IPS-NIHi11 (cell line): ENCODE measurements around the gene ELP5.

ENCODE experiments used
- DNase-seq: peaks from one replicate; pipeline ENCODE4 v3.0.0; 2012; ENCODE audit warnings: mixed read lengths, low spot score

Gene ELP5

GRCh38 chr17:7285679-7286078, 33.7 kb downstream of the ELP5 start:
- no peak for DNase-seq

DNA sequence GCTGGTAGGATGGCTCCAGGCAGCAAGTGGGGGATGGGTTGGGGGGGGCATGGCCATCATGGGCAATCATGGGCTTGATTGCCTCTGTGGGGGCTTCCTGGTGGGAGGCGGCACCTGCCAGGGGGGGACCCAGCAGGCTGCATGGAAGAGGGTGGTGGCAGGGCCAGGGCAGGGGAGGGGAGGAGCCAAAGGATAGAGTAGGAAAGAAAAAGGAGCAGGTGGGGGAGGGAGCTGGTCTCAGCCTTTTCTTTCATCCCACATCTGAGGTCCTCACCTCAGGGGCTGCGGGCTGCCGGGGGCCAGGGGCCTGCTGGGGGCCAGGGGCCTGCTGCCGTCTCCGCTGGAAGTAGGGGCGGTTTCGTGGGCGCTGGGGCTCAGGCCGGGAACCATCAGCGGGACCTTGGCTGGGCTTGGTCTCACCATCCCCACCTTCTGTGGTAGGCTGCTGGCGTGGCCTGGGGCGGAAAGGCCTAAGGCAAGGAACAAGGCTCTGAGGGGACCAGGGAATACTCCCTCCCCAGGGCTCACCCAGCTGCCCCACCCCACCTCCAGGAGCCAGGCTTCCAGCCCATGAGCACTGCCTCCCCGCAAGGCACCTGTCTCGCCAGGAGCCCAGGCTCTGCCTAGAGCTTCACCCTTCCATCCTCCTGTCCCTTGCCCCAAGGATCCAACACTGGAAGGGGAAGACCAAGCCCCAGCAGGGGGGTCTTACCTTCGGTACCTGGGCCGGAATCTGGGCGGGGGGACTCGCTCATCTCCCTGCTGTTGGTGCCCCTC, 37.4 kb downstream of the ELP5 start:
- DNase-seq = peak; percentile 27

GRCh38 chr17:7290166-7290565, 38.2 kb downstream of the ELP5 start:
- no peak for DNase-seq

- no peak for DNase-seq
These were observed 38.7 kb downstream of the ELP5 start for GRCh38 chr17:7290685-7291084.

- no peak for DNase-seq
These were observed 40.2 kb downstream of the ELP5 start for GRCh38 chr17:7292194-7292593.

GRCh38 chr17:7292729-7293128, 40.7 kb downstream of the ELP5 start:
- no peak for DNase-seq

- no peak for DNase-seq
These were observed 41.1 kb downstream of the ELP5 start for GRCh38 chr17:7293159-7293558.

DNA sequence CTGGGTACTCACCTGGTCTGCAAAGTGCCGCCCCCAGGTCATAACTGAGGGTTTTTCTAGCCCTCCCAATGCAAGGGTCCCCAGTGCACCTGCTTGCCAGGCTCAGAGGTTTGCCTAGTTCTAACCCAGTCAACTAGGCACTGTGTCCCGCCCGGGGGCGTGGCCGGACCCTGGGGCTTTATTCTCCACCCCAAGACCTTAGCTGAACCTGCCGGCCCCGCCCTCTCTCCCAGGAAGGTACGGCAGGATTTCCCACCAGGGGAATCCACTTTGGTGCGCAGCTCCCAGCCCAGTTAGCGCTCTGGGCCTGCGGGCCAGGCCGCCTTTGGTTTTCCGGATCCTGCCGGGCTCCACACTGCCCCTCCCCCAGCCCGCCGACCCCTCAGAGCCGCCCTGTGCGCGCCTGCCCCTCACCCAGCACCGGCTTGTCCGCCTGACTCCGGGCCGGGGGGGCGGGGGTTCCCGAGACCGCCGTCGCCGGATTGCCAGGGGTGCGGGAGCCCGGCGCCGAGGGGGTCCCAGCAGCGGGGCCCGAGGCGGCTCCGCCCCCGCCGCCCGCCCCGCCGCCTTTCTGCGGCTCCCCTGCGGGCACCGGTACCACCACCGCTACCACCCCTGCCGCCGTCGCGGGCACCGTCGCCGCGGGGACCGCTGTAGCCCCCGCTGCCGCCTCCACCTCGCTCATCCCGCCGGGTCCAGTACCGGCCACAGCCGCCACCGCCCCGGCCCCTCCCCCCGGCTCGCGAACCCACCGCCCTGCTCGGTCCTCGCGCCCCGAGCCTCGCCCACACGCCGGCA, 42.0 kb downstream of the ELP5 start:
- DNase-seq = peak; percentile 80

DNA sequence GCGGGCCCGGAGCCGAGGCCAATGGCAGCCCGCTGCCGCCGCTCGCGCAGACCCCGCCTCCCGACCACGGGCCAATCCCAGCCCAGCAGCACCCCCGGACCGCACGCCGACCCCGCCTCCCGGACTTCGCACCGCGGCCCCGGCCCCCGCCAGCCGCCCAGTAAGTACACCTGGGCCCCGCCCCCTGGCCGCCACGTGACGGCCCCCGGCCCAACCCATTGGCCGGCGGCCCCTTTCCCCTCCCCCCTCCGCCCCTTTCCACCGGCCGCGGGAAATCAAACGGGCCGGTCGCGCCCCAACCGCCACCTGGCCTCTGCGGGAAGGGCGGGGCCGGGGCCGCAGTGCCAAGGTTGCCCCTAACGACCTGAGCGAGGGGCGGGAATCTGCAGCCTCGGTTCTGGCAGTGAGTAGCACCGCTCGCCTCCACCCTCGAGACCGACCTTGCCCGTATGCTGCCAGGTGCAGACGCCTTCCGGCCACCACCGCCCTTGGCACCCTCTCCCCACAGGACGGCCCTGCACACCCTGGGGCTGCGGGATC, 42.7 kb downstream of the ELP5 start, which contains the start of gene YBX2:
YBX2 (minus strand) TSS at position 26 of the 540 bp plus-strand sequence. CDS start 139 bp downstream, outside the sequence.
- DNase-seq = peak; percentile 98

GRCh38 chr17:7295230-7296180, 43.5 kb downstream of the ELP5 start:
- DNase-seq = no peak

GRCh38 chr17:7296189-7296861, 44.3 kb downstream of the ELP5 start:
- DNase-seq = peak; percentile 92

DNA sequence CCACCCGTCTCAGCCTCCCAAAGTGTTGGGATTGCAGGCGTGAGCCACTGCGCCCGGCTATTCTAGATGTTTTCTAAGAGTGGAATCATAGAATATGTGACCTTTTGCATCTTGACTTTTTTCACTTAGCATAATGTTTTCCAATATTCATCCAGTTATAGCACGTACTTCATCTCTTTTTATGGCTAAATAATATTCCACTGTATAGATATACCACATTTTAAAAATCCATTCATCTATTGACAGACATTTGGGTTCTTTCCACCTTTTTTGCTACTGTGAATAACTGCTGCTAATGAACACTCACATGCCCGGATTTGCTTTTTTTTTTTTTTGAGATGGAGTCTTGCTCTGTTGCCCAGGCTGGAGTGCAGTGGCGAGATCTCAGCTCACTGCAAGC, 52.2 kb downstream of the ELP5 start:
- no peak for DNase-seq

DNA sequence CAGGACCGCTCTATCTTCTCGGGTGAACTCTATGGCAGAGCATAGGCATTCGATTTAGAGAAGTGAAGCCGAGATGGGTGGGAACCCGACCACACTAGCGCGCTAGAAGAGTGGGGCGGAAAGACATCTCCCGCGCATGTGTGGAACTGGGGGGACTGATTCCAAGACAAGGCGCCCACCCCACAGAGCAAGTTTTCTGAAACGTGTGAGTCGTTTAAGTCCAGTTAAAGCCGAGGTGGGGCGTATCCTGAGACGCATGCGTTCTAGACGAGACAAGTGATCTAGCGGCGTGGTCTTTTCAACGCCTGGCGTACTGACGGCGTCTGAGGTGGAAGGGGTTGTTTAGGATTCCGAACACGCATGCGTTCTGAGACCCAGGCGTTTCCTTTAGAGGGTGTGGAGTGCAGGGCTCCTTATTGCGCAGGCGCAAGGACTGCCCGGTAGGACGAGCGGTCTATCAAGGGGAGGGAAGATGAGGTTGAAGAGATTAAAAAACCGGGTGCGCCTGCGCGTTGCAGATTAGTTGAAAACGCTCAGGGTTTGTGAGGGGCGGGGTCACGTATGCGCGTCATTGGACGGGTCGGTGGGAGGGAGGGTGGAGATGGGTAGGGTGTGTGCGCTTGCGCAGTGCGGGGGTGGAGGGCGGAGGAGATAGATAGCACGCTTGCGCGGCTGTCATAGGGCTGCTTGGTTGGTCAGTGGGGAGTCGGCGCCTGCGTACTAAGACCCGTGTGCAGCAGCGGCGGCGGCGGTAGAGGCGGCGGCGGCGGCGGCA, 55.1 kb downstream of the ELP5 start, which contains the start of gene EIF5A:
EIF5A (plus strand) TSS at position 718 of the 775 bp plus-strand sequence. CDS start 2,008 bp downstream, outside the sequence.
- peak; percentile 93 for DNase-seq

DNA sequence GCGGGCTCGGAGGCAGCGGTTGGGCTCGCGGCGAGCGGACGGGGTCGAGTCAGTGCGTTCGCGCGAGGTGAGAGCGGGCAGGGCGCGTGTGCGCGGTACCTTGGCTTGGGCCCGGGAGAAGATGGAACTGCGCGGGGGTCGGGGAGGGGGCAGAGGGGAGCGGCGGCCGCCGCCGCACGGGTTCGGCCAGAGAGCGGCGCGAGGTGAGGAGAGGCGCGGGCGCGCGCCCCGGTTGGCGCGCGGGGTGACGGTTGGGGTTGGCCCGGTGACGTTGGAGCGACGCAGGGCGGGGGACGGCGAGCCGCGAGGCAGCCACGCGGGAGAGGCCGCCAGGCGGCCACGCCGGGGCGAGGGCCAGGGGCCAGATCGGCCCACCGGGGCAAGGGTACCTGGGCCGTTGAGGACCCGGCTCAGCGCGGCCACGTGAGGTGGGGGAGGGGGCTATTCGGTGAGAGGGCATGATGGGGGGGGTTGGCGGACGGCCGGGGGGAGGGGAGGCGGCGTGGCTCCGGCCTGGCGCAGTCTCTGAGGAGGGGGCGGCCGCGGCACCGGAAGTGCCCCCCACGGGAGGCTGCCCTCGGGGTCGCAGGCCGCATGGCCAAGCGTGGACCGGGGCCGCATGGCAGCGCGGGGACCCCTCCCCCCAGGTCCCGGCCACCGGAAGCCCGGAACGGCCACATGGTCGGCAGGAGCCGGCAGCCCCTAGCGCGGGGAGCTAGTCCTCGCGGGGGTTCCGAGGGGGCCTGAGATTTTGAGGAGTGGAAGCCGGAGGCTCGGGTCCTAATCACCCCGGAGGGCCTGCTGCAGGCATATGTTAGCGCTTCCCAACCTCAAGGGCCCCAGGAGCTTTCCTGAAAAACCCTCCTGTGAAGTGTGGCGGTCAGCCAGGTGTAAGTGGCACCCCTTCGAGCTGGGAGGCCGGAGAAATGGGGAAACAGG, 55.9 kb downstream of the ELP5 start:
- peak; percentile 43 for DNase-seq

DNA sequence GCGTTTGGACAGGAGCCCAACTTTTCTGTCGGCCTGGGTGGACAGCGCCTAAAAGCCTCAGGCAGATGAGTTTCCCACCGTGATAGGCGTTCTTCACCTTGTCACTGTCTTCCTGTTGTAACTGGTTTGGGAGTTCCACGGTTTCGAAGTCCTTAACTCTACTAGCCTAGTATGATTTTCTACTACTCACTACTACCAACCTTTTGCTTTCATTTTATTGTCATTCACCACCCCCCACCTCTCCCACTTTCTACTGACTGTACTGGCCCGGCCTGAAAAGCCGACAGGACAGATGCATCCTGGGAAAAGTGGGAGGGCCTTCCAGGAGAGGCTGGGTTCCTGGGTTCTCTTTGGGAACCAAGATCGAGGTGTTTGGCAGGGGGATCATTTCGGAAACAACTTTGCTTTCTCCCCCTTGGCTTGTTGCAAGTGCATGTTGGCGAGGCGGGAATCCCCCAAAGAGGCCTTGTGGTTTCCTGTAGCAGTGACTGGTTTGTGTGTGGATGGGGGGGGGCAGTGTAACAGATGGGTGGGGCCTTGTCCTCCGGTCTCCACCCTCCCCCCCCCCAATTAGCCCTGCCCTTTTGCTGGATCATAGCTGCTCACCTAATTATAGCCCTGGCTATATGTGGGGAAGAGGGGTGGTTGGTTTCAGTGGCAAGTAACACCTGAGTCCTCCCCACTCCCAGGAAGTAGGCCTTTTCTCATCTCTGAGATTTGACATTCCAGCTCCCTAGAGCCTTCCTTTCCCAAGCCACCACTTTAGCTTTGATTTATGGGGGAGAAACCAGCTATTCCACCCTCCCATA, 56.8 kb downstream of the ELP5 start:
- DNase-seq = peak; percentile 74
